DOHH2 (cell line): ENCODE measurements around the gene ABI3BP.
"Not testable (repeated sequence)": the region's sequence is repeated elsewhere in the genome, so short reads cannot be mapped to it uniquely, and the experiment has no call there.

ENCODE experiments used
- H3F3A ChIP-seq: fragments of 200-600 bp; sonication (generic), shearing (Covaris generic); 2 replicates; pipeline ENCODE4 v1.6.0; 2016; ENCODE audit warnings: antibody characterized with exemption, mild to moderate bottlenecking; ENCODE audit not compliant: control insufficient read depth, insufficient read depth
- H3K27ac ChIP-seq: fragments of 200-600 bp; sonication (generic); 2 replicates; pipeline ENCODE4 v1.5.1; 2014; ENCODE audit warnings: low read depth, mild to moderate bottlenecking, low read length, moderate library complexity
- H3K27me3 ChIP-seq: fragments of 200-600 bp; sonication (generic); 2 replicates; pipeline ENCODE4 v1.6.1; 2014; ENCODE audit warnings: mild to moderate bottlenecking, low read length, mixed read lengths; ENCODE audit not compliant: control insufficient read depth
- H3K36me3 ChIP-seq: fragments of 200-600 bp; sonication (generic); 2 replicates; pipeline ENCODE4 v1.6.1; 2014; ENCODE audit warnings: mild to moderate bottlenecking, low read length, moderate library complexity, mixed read lengths; ENCODE audit not compliant: control insufficient read depth
- H3K4me1 ChIP-seq: fragments of 200-600 bp; sonication (generic); 2 replicates; pipeline ENCODE4 v1.6.1; 2014; ENCODE audit warnings: mild to moderate bottlenecking, low read length, mixed read lengths; ENCODE audit not compliant: control insufficient read depth
- H3K4me2 ChIP-seq: fragments of 200-600 bp; sonication (generic); 2 replicates; pipeline ENCODE4 v1.6.0; 2014; ENCODE audit warnings: mild to moderate bottlenecking, low read length, moderate library complexity
- H3K4me3 ChIP-seq: fragments of 200-600 bp; sonication (generic); 2 replicates; pipeline ENCODE4 v1.5.1; 2014; ENCODE audit warnings: mild to moderate bottlenecking, low read length, mixed read lengths
- H3K79me2 ChIP-seq: fragments of 200-600 bp; sonication (generic); 2 replicates; pipeline ENCODE4 v1.6.1; 2014; ENCODE audit warnings: mild to moderate bottlenecking, low read length, mixed read lengths; ENCODE audit not compliant: control insufficient read depth
- H3K9me2 ChIP-seq: fragments of 200-600 bp; sonication (generic); replicated peaks from 2 replicates; pipeline ENCODE4 v1.6.1; 2014; ENCODE audit warnings: mild to moderate bottlenecking, low read length, mixed read lengths; ENCODE audit not compliant: control insufficient read depth
- H3K9me3 ChIP-seq: fragments of 200-600 bp; sonication (generic); 2 replicates; pipeline ENCODE4 v1.6.1; 2014; ENCODE audit warnings: antibody characterized with exemption, low read length, mixed read lengths; ENCODE audit not compliant: control insufficient read depth, insufficient read depth
- H4K20me1 ChIP-seq: fragments of 200-600 bp; sonication (generic); 2 replicates; pipeline ENCODE4 v1.6.0; 2014; ENCODE audit warnings: low read depth, mild to moderate bottlenecking, antibody characterized with exemption, low read length, moderate library complexity; ENCODE audit not compliant: control insufficient read depth, insufficient read depth
- CTCF ChIP-seq: fragments of 200-600 bp; sonication (generic); IDR thresholded peaks from one replicate; pipeline ENCODE4 v1.5.1; 2014; ENCODE audit warnings: antibody characterized with exemption, mild to moderate bottlenecking, low read depth, low read length; ENCODE audit not compliant: poor library complexity, severe bottlenecking
- EZH2phosphoT487 ChIP-seq: fragments of 200-600 bp; sonication (generic); IDR thresholded peaks from 2 replicates; pipeline ENCODE4 v1.6.1; 2017; ENCODE audit warnings: borderline replicate concordance, mild to moderate bottlenecking, antibody characterized with exemption, low read length, moderate library complexity, mixed read lengths

ABI3BP gene

GRCh38 chr3:101020351-101021015 is 27.3 kb upstream of the ABI3BP start:
- Histone ChIP-seq H3K36me3 (no peaks in the 10 kb centered on the region), H3K4me2 (no peak overlapping the region), H3K4me1 (no peaks in the 10 kb centered on the region), H3K79me2 (no peaks in the 10 kb centered on the region), H3K9me2 (no peaks in the 10 kb centered on the region), H3K9me3 (no peaks in the 10 kb centered on the region), H3K27me3 (no peaks in the 10 kb centered on the region), H3F3A (no peaks in the 10 kb centered on the region), H3K4me3 (no peak overlapping the region), H3K27ac (no peak overlapping the region), H4K20me1 (no peaks in the 10 kb centered on the region)
- TF ChIP-seq EZH2phosphoT487 = no peak
- no peak for TF ChIP-seq CTCF

- H3K4me1 ChIP-seq = no peaks in the 10 kb centered on the region
- TF ChIP-seq CTCF (no peak), EZH2phosphoT487 (no peak)
- H4K20me1 ChIP-seq = no peaks in the 10 kb centered on the region
- H3K36me3 ChIP-seq = no peaks in the 10 kb centered on the region
- no peak overlapping the region for H3K4me3 ChIP-seq
- H3K79me2 ChIP-seq = no peaks in the 10 kb centered on the region
- H3K27me3 ChIP-seq = no peaks in the 10 kb centered on the region
- no peaks in the 10 kb centered on the region for H3K9me3 ChIP-seq
- H3K27ac ChIP-seq = no peak overlapping the region
- H3K4me2 ChIP-seq = no peak overlapping the region
- H3F3A ChIP-seq = no peaks in the 10 kb centered on the region
- H3K9me2 ChIP-seq = no peaks in the 10 kb centered on the region
Measured at GRCh38 chr3:101017017-101017416, 23.8 kb upstream of the ABI3BP start.

GRCh38 chr3:101012312-101012711 is 19.1 kb upstream of the ABI3BP start:
- H3K79me2 ChIP-seq, H3K9me3 ChIP-seq, H3K4me3 ChIP-seq, H3F3A ChIP-seq, H3K4me1 ChIP-seq, H3K27me3 ChIP-seq, H4K20me1 ChIP-seq, H3K9me2 ChIP-seq, H3K36me3 ChIP-seq, H3K27ac ChIP-seq, H3K4me2 ChIP-seq: not testable (repeated sequence)

GRCh38 chr3:101011136-101011535 is 17.9 kb upstream of the ABI3BP start:
- Histone ChIP-seq H3K27ac (no peak overlapping the region), H3K4me2 (no peak overlapping the region), H3F3A (no peaks in the 10 kb centered on the region), H3K9me2 (no peaks in the 10 kb centered on the region), H3K36me3 (no peaks in the 10 kb centered on the region), H4K20me1 (no peaks in the 10 kb centered on the region), H3K4me1 (no peaks in the 10 kb centered on the region), H3K79me2 (no peaks in the 10 kb centered on the region), H3K27me3 (no peaks in the 10 kb centered on the region), H3K9me3 (no peaks in the 10 kb centered on the region), H3K4me3 (no peak overlapping the region)
- TF ChIP-seq CTCF = no peak
- no peak for TF ChIP-seq EZH2phosphoT487
